IMR-90 (cell line): Measurements from ENCODE around the gene DYNC1LI2. TPM values are rescaled to one million over a fixed set of nuclear protein-coding genes. Genes with fewer than 3 reads are reported as not detected.

Source experiments
- ATAC-seq: fragments of 200-7000 bp; cut with Tn5 transposase; 2 replicates; pipeline ENCODE4 v1.9.1; 2020; ENCODE audit warnings: low read depth, mild to moderate bottlenecking, moderate library complexity
- BruUV-seq: library from RNA; stranded (reverse); fragments of 400-500 nt; replicated peaks from 2 replicates; lab custom pipeline; 2021; lab: Mats Ljungman, UMichigan
- CTCF ChIA-PET: fragments of 300-600 bp; formaldehyde crosslinking; extraction: SDS; loops from one replicate; lab custom pipeline; 2021; ENCODE audit warnings: antibody characterized with exemption; lab: Yijun Ruan, JAX
- POLR2A ChIA-PET: fragments of 300-600 bp; sonication (Branson Sonifier 250); formaldehyde crosslinking; loops from one replicate; lab custom pipeline; 2022; ENCODE audit warnings: antibody characterized with exemption; ENCODE audit not compliant: unreplicated experiment; lab: Charles Lee
- DNase-seq: peaks from one replicate; pipeline ENCODE4 v3.0.0; 2013
- H2AFZ ChIP-seq: replicated peaks from 2 replicates; pipeline ENCODE3; 2013; ENCODE audit warnings: low read length, mild to moderate bottlenecking; ENCODE audit not compliant: poor library complexity
- H2AK5ac ChIP-seq: 2 replicates; pipeline ENCODE4 v1.6.1; 2013; ENCODE audit warnings: low read depth, low read length, inconsistent platforms
- H2AK9ac ChIP-seq: replicated peaks from 2 replicates; pipeline ENCODE3; 2013; ENCODE audit warnings: mild to moderate bottlenecking, low read depth, low read length, moderate library complexity; ENCODE audit not compliant: poor library complexity
- H2BK120ac ChIP-seq: 2 replicates; pipeline ENCODE4 v1.6.1; 2013; ENCODE audit warnings: low read depth, low read length, inconsistent platforms
- H2BK15ac ChIP-seq: 3 replicates; pipeline ENCODE4 v1.6.1; 2013; ENCODE audit warnings: low read depth, low read length, inconsistent platforms
- H2BK20ac ChIP-seq: 2 replicates; pipeline ENCODE4 v1.6.1; 2013; ENCODE audit warnings: low read depth, mild to moderate bottlenecking, inconsistent platforms, low read length, moderate library complexity
- H2BK5ac ChIP-seq: 2 replicates; pipeline ENCODE4 v1.6.1; 2013; ENCODE audit warnings: mild to moderate bottlenecking, low read depth, low read length, inconsistent platforms; ENCODE audit not compliant: poor library complexity, severe bottlenecking
- H3K14ac ChIP-seq: replicated peaks from 2 replicates; pipeline ENCODE4 v1.6.1; 2013; ENCODE audit warnings: low read depth, low read length, inconsistent platforms
- H3K18ac ChIP-seq: 2 replicates; pipeline ENCODE4 v1.6.1; 2013; ENCODE audit warnings: low read depth, low read length, control low read depth
- H3K23ac ChIP-seq: 2 replicates; pipeline ENCODE4 v1.6.1; 2013; ENCODE audit warnings: low read depth, low read length, inconsistent platforms
- H3K27ac ChIP-seq: 2 replicates; pipeline ENCODE4 v1.5.1; 2013; ENCODE audit warnings: mild to moderate bottlenecking, control low read depth, low read length; ENCODE audit not compliant: insufficient read depth
- H3K27me3 ChIP-seq: 2 replicates; pipeline ENCODE4 v1.6.1; 2013; ENCODE audit warnings: low read length; ENCODE audit not compliant: control insufficient read depth, insufficient read depth
- H3K36me3 ChIP-seq: 2 replicates; pipeline ENCODE4 v1.6.1; 2013; ENCODE audit warnings: low read length, mixed read lengths; ENCODE audit not compliant: control insufficient read depth, insufficient read depth
- H3K4ac ChIP-seq: 2 replicates; pipeline ENCODE4 v1.6.1; 2013; ENCODE audit warnings: low read depth, low read length, inconsistent platforms
- H3K4me1 ChIP-seq: 2 replicates; pipeline ENCODE4 v1.6.1; 2013; ENCODE audit warnings: low read length, mixed read lengths; ENCODE audit not compliant: control insufficient read depth, insufficient read depth
- H3K4me2 ChIP-seq: 2 replicates; pipeline ENCODE4 v1.6.1; 2013; ENCODE audit warnings: low read depth, mild to moderate bottlenecking, control low read depth, low read length, moderate library complexity
- H3K4me3 ChIP-seq: 2 replicates; pipeline ENCODE4 v1.5.1; 2013; ENCODE audit warnings: low read depth, mild to moderate bottlenecking, control low read depth, low read length, moderate library complexity; ENCODE audit not compliant: insufficient read depth
- H3K56ac ChIP-seq: 2 replicates; pipeline ENCODE4 v1.6.1; 2013; ENCODE audit warnings: low read length, inconsistent platforms; ENCODE audit not compliant: insufficient read depth; ENCODE audit errors: extremely low read depth
- H3K79me1 ChIP-seq, 2 experiments: 2 replicates each; pipeline ENCODE4 v1.6.1; 2013; ENCODE audit warnings: low read length in 2 of 2, inconsistent platforms in 1 of 2, low read depth in 1 of 2
- H3K9ac ChIP-seq: 2 replicates; pipeline ENCODE4 v1.6.1; 2013; ENCODE audit warnings: low read depth, low read length, control low read depth
- H3K9me1 ChIP-seq: 2 replicates; pipeline ENCODE4 v1.6.1; 2013; ENCODE audit warnings: low read length, inconsistent platforms; ENCODE audit not compliant: insufficient read depth
- H3K9me3 ChIP-seq: 2 replicates; pipeline ENCODE4 v1.6.1; 2013; ENCODE audit warnings: low read length; ENCODE audit not compliant: control insufficient read depth, insufficient read depth
- H4K20me1 ChIP-seq: 2 replicates; pipeline ENCODE4 v1.6.1; 2013; ENCODE audit warnings: low read length, inconsistent platforms; ENCODE audit not compliant: insufficient read depth
- H4K5ac ChIP-seq: 2 replicates; pipeline ENCODE4 v1.6.1; 2013; ENCODE audit warnings: mild to moderate bottlenecking, low read depth, low read length, control low read depth
- H4K8ac ChIP-seq, 2 experiments: 2 replicates each; pipeline ENCODE4 v1.6.1; 2013; ENCODE audit warnings: low read depth in 2 of 2, low read length in 2 of 2, control low read depth in 1 of 2, inconsistent platforms in 1 of 2
- H4K91ac ChIP-seq: 2 replicates; pipeline ENCODE4 v1.6.1; 2013; ENCODE audit warnings: low read depth, low read length, inconsistent platforms; ENCODE audit not compliant: insufficient read depth
- BHLHE40 ChIP-seq: fragments of 150-350 bp; IDR thresholded peaks from 2 replicates; pipeline ENCODE4 v1.6.1; 2016; ENCODE audit warnings: mild to moderate bottlenecking, low read depth, low read length
- CEBPB ChIP-seq: IDR thresholded peaks from 2 replicates; pipeline ENCODE4 v1.6.1; 2012; ENCODE audit warnings: low read depth, low read length, improper control_type of control experiment
- ELK1 ChIP-seq: fragments of 150-350 bp; IDR thresholded peaks from 2 replicates; pipeline ENCODE4 v1.6.1; 2016; ENCODE audit warnings: low read depth, mild to moderate bottlenecking, low read length, moderate library complexity, borderline replicate concordance
- MAFK ChIP-seq: IDR thresholded peaks from 2 replicates; pipeline ENCODE4 v1.6.1; 2012; ENCODE audit warnings: low read depth, low read length, improper control_type of control experiment
- MAZ ChIP-seq: IDR thresholded peaks from 2 replicates; pipeline ENCODE4 v1.6.1; 2012; ENCODE audit warnings: low read depth, mild to moderate bottlenecking, low read length, improper control_type of control experiment, moderate library complexity, borderline replicate concordance
- MXI1 ChIP-seq: IDR thresholded peaks from 2 replicates; pipeline ENCODE4 v1.6.1; 2012; ENCODE audit warnings: low read depth, mild to moderate bottlenecking, low read length, moderate library complexity, borderline replicate concordance
- POLR2A ChIP-seq: IDR thresholded peaks from 2 replicates; pipeline ENCODE4 v1.6.1; 2012; ENCODE audit warnings: mild to moderate bottlenecking, low read depth, low read length
- RAD21 ChIP-seq: IDR thresholded peaks from 2 replicates; pipeline ENCODE4 v1.6.1; 2012; ENCODE audit warnings: low read length, improper control_type of control experiment
- RFX5 ChIP-seq: IDR thresholded peaks from 2 replicates; pipeline ENCODE4 v1.8.0; 2012; ENCODE audit warnings: low read depth, mild to moderate bottlenecking, low read length, moderate library complexity
- USF2 ChIP-seq: fragments of 150-350 bp; IDR thresholded peaks from 2 replicates; pipeline ENCODE4 v1.6.1; 2017; ENCODE audit warnings: mild to moderate bottlenecking, antibody characterized with exemption, low read length, low read depth
- WGBS, 2 experiments: methylation state at CpG; one replicate each; pipeline versions ENCODE4 v1.1.5 to v1.1.7; 2013; ENCODE audit warnings: missing lambda C conversion rate in 2 of 2; ENCODE audit not compliant: insufficient read length in 1 of 2; ENCODE audit errors: extremely low coverage in 2 of 2; 5-methylcytosine and 5-hydroxymethylcytosine counted together
- dilution Hi-C: fragments of 300-500 bp; cut with HindIII; formaldehyde crosslinking; loops from one replicate; pipeline ENCODE4 v1.14.3; 2018; ENCODE audit warnings: low sequenced_read_pairs; ENCODE audit not compliant: unreplicated experiment
- in situ Hi-C: fragments of 300-500 bp; cut with MboI; formaldehyde crosslinking; loops from 3 replicates; pipeline ENCODE4 v1.14.3; 2019; ENCODE audit warnings: low sequenced_read_pairs, inconsistent platforms, mixed read lengths
- intact Hi-C: fragments of 100-400 bp; cut with micrococcal nuclease; formaldehyde crosslinking; loops from 2 replicates; pipeline ENCODE4 v1.10.0; 2022
- polyA plus RNA-seq, 3 experiments: library from polyadenylated mRNA; depleted of rRNA; stranded (reverse); fragments of >200 nt; gene quantifications; 2 replicates each; pipeline ENCODE4 v1.2.3, GENCODE V29; 2012; ENCODE audit warnings: low replicate concordance in 1 of 3
- total RNA-seq: library from RNA; depleted of rRNA; stranded (reverse); fragments of >200 nt; gene quantifications from 2 replicates; pipeline ENCODE4 v1.2.3, GENCODE V29; 2012

Gene DYNC1LI2
- total and polyA plus RNA-seq, 2 of the 4 experiments (the other 2 are of a cell fraction) = 65.3 to 88.4 TPM

GRCh38 chr16:66786551-66786950 lies 35.1 kb upstream of the DYNC1LI2 start:
- Histone ChIP-seq H3K9ac (no peak overlapping the region), H2BK5ac (no peak overlapping the region), H2BK120ac (no peak overlapping the region), H3K9me1 (no peaks in the 10 kb centered on the region), H3K4ac (no peak overlapping the region), H3K27me3 (no peaks in the 10 kb centered on the region; the same call in 1 of the 2 replicates), H3K4me1 (no peaks in the 10 kb centered on the region), H3K79me1 (no peaks in the 10 kb centered on the region), H4K8ac (no peak overlapping the region), H3K4me3 (no peak overlapping the region), H3K9me3 (no peaks in the 10 kb centered on the region), H2AK5ac (no peak overlapping the region), H2AK9ac (no peak overlapping the region), H4K20me1 (no peaks in the 10 kb centered on the region), H4K5ac (no peak overlapping the region), H2BK20ac (no peak overlapping the region), H3K23ac (no peak overlapping the region), H4K91ac (no peak overlapping the region), H3K14ac (no peak overlapping the region), H2AFZ (no peak overlapping the region), H3K4me2 (no peak overlapping the region), H2BK15ac (no peak overlapping the region), H3K36me3 (no peaks in the 10 kb centered on the region), H3K27ac (no peak overlapping the region), H3K56ac (no peak overlapping the region), H3K18ac (no peak overlapping the region)
- no peak for TF ChIP-seq POLR2A
- TF ChIP-seq MAFK = no peak
- TF ChIP-seq MXI1 = no peak
- TF ChIP-seq RFX5 = no peak
- no peak for TF ChIP-seq RAD21
- TF ChIP-seq USF2 = no peak
- TF ChIP-seq MAZ = no peak
- TF ChIP-seq CEBPB = no peak
- TF ChIP-seq ELK1 = no peak
- no peak for TF ChIP-seq BHLHE40
- no peak for ATAC-seq
- in situ Hi-C loops (no loop called here), dilution Hi-C loops (no loop called here), intact Hi-C loops (no loop called here)
- DNase-seq = no peak
- CTCF ChIA-PET = no interaction called here
- POLR2A ChIA-PET = no interaction called here
- WGBS, 2 experiments = no CpG with 5 or more reads among the region's 3 CpGs
- no TSS peak for BruUV-seq
